ENCODE results near the gene CLK1.
"Not testable (repeated sequence)": the region's sequence is repeated elsewhere in the genome, so short reads cannot be mapped to it uniquely, and the experiment has no call there.

The CLK1 gene

GRCh38 chr2:200850512-200851256, 13.8 kb downstream of the CLK1 start:
- DNase-seq, result no peak

GRCh38 chr2:200847939-200848338, 16.5 kb downstream of the CLK1 start:
- no peak for DNase-seq

- no peak for DNase-seq
Observed at GRCh38 chr2:200847269-200847668, 17.2 kb downstream of the CLK1 start.

GRCh38 chr2:200845669-200846325, 18.7 kb downstream of the CLK1 start:
- no peak for DNase-seq

- no peak for DNase-seq
Observed at GRCh38 chr2:200845194-200845593, 19.3 kb downstream of the CLK1 start.

GRCh38 chr2:200843993-200844948, 20.2 kb downstream of the CLK1 start:
- DNase-seq, result no peak

- no peak for DNase-seq
Observed at GRCh38 chr2:200839513-200839912, 24.9 kb downstream of the CLK1 start.

- DNase-seq, result no peak
Observed at GRCh38 chr2:200834701-200835100, 29.8 kb downstream of the CLK1 start.

GRCh38 chr2:200829258-200829655, 35.2 kb downstream of the CLK1 start:
- DNase-seq, result no peak

- DNase-seq, result no peak
Observed at GRCh38 chr2:200828572-200829257, 35.7 kb downstream of the CLK1 start.

GRCh38 chr2:200828104-200828503, 36.4 kb downstream of the CLK1 start:
- DNase-seq, result no peak

GRCh38 chr2:200821686-200822245, 42.7 kb downstream of the CLK1 start:
- DNase-seq, result no peak

GRCh38 chr2:200820573-200821234, 43.8 kb downstream of the CLK1 start:
- no peak for DNase-seq

GRCh38 chr2:200818732-200819131, 45.7 kb downstream of the CLK1 start:
- not testable (repeated sequence) for DNase-seq

GRCh38 chr2:200814917-200815316, 49.5 kb downstream of the CLK1 start:
- no peak for DNase-seq

GRCh38 chr2:200814276-200814815, 50.1 kb downstream of the CLK1 start:
- no peak for DNase-seq

GRCh38 chr2:200812122-200813022, 52.1 kb downstream of the CLK1 start:
- DNase-seq, result no peak

GRCh38 chr2:200811333-200812121, 52.9 kb downstream of the CLK1 start, which contains the start of gene BZW1:
Gene BZW1 (plus strand): TSS chr2:200811910. CDS start chr2:200813218, 1,308 bp downstream.
- DNase-seq, result peak; percentile 78

- no peak for DNase-seq
Observed at GRCh38 chr2:200810998-200811332, 53.5 kb downstream of the CLK1 start.
